ENCODE results near the gene C11orf21.

C11orf21 gene

GRCh38 chr11:2259466-2259830 lies 42.3 kb downstream of the C11orf21 start:
- DNase-seq (ENCODE audit: low read depth in 1 of 2, low spot score in 1 of 2) = no peak
- Histone ChIP-seq H3K27me3 (ENCODE audit: insufficient read depth, poor library complexity, severe bottlenecking) (peaks cover 13% of the 10 kb centered on the region), H3K27ac (replicated peaks) (no peak overlapping the region), H3K4me3 (replicated peaks; ENCODE audit: insufficient read depth, low read length) (no peak overlapping the region)
- TF ChIP-seq REST (IDR thresholded peaks at IDR 0.05; ENCODE audit: insufficient replicate concordance, low read depth) (no peak), CTCF (IDR thresholded peaks at IDR 0.05; ENCODE audit: insufficient read depth, low read length) (no peak), POLR2AphosphoS5 (IDR thresholded peaks at IDR 0.05; ENCODE audit: low read depth) (no peak), SPI1 (IDR thresholded peaks at IDR 0.05; ENCODE audit: borderline replicate concordance, low read depth) (no peak), GABPA (IDR thresholded peaks at IDR 0.05; ENCODE audit: low read depth) (no peak)

- no peak for DNase-seq (ENCODE audit: low read depth in 1 of 2, low spot score in 1 of 2)
- Histone ChIP-seq H3K27ac (replicated peaks) (no peak overlapping the region), H3K4me3 (replicated peaks; ENCODE audit: insufficient read depth, low read length) (no peak overlapping the region), H3K27me3 (ENCODE audit: insufficient read depth, poor library complexity, severe bottlenecking) (peaks cover 13% of the 10 kb centered on the region)
- TF ChIP-seq SPI1 (IDR thresholded peaks at IDR 0.05; ENCODE audit: borderline replicate concordance, low read depth) (no peak), REST (IDR thresholded peaks at IDR 0.05; ENCODE audit: insufficient replicate concordance, low read depth) (no peak), CTCF (IDR thresholded peaks at IDR 0.05; ENCODE audit: insufficient read depth, low read length) (no peak), POLR2AphosphoS5 (IDR thresholded peaks at IDR 0.05; ENCODE audit: low read depth) (no peak), GABPA (IDR thresholded peaks at IDR 0.05; ENCODE audit: low read depth) (no peak)
These were observed 42.9 kb downstream of the C11orf21 start for GRCh38 chr11:2258501-2259465.

GRCh38 chr11:2256951-2257700 lies 44.6 kb downstream of the C11orf21 start:
- Histone ChIP-seq H3K27ac (replicated peaks) (no peak overlapping the region), H3K27me3 (ENCODE audit: insufficient read depth, poor library complexity, severe bottlenecking) (peaks cover 13% of the 10 kb centered on the region), H3K4me3 (replicated peaks; ENCODE audit: insufficient read depth, low read length) (no peak overlapping the region)
- DNase-seq (ENCODE audit: low read depth in 1 of 2, low spot score in 1 of 2) = no peak
- TF ChIP-seq REST (IDR thresholded peaks at IDR 0.05; ENCODE audit: insufficient replicate concordance, low read depth) = no peak
- no peak for TF ChIP-seq CTCF (IDR thresholded peaks at IDR 0.05; ENCODE audit: insufficient read depth, low read length)
- no peak for TF ChIP-seq POLR2AphosphoS5 (IDR thresholded peaks at IDR 0.05; ENCODE audit: low read depth)
- TF ChIP-seq GABPA (IDR thresholded peaks at IDR 0.05; ENCODE audit: low read depth) = no peak
